SK-N-SH (cell line): ENCODE data around the gene ASIC4. TPM values are rescaled to one million over a fixed set of nuclear protein-coding genes. Genes with fewer than 3 reads are reported as not detected.

Experiments
- CTCF ChIA-PET: fragments of 300-600, 350-600 bp; formaldehyde crosslinking; extraction: SDS; loops from one replicate; lab custom pipeline; 2021; lab: Yijun Ruan, JAX
- POLR2A ChIA-PET: fragments of 350-600 bp; sonication (Branson Sonifier 250); formaldehyde crosslinking; extraction: SDS; loops from one replicate; lab custom pipeline; 2020; ENCODE audit warnings: antibody characterized with exemption, inconsistent platforms; lab: Yijun Ruan, JAX
- DNase-seq: peaks from one replicate; pipeline ENCODE4 v3.0.0; 2012
- H2AFZ ChIP-seq: fragments of 200-600 bp; sonication (generic); 2 replicates; pipeline ENCODE4 v1.8.1; 2016; ENCODE audit warnings: antibody characterized with exemption, mild to moderate bottlenecking, low read depth
- H3F3A ChIP-seq: fragments of 200-600 bp; sonication (generic); replicated peaks from 2 replicates; pipeline ENCODE3; 2016; ENCODE audit warnings: antibody characterized with exemption, mild to moderate bottlenecking; ENCODE audit not compliant: insufficient read depth
- H3K27ac ChIP-seq, 2 experiments: fragments of 200-500 bp in 1 of 2; fragments of 200-600 bp in 1 of 2; sonication (Bioruptor generic) in 1 of 2; sonication (generic), shearing (Covaris generic) in 1 of 2; 2 replicates each; pipeline versions ENCODE4 v1.5.1 to v1.6.1; 2014 to 2016; ENCODE audit warnings: low read depth in 2 of 2, inconsistent platforms in 1 of 2, low read length in 1 of 2, mild to moderate bottlenecking in 1 of 2, mixed read lengths in 1 of 2
- H3K27me3 ChIP-seq: fragments of 200-600 bp; sonication (generic), shearing (Covaris generic); 2 replicates; pipeline ENCODE4 v1.6.1; 2016; ENCODE audit warnings: mixed run types; ENCODE audit not compliant: insufficient read depth
- H3K36me3 ChIP-seq, 2 experiments: fragments of 200-500 bp in 1 of 2; fragments of 200-600 bp in 1 of 2; sonication (Bioruptor generic) in 1 of 2; sonication (generic) in 1 of 2; replicated peaks in 1 of 2; 2 replicates each; pipeline versions ENCODE3 to v1.5.1; 2014 to 2016; ENCODE audit warnings: low read length in 1 of 2, mild to moderate bottlenecking in 1 of 2; ENCODE audit not compliant: insufficient read depth in 2 of 2, control insufficient read depth in 1 of 2
- H3K4me1 ChIP-seq, 2 experiments: fragments of 200-500 bp in 1 of 2; fragments of 200-600 bp in 1 of 2; sonication (Bioruptor generic) in 1 of 2; sonication (generic), shearing (Covaris generic) in 1 of 2; 2 replicates each; pipeline versions ENCODE4 v1.5.1 to v1.6.1; 2014 to 2016; ENCODE audit warnings: low read depth in 1 of 2, low read length in 1 of 2, mixed run types in 1 of 2; ENCODE audit not compliant: insufficient read depth in 2 of 2, control insufficient read depth in 1 of 2
- H3K4me2 ChIP-seq: fragments of 200-600 bp; sonication (generic), shearing (Covaris generic); 2 replicates; pipeline ENCODE4 v1.6.1; 2017; ENCODE audit warnings: mixed run types
- H3K4me3 ChIP-seq, 2 experiments: fragments of 200-500 bp in 1 of 2; fragments of 200-600 bp in 1 of 2; sonication (Bioruptor generic) in 1 of 2; sonication (generic), shearing (Covaris generic) in 1 of 2; 2 replicates each; pipeline versions ENCODE4 v1.5.1 to v1.8.1; 2014 to 2016; ENCODE audit warnings: low read depth in 2 of 2, inconsistent platforms in 1 of 2, low read length in 1 of 2, mild to moderate bottlenecking in 1 of 2, mixed read lengths in 1 of 2, moderate library complexity in 1 of 2
- H3K79me2 ChIP-seq: fragments of 200-600 bp; sonication (generic); 2 replicates; pipeline ENCODE4 v1.8.1; 2017; ENCODE audit warnings: mild to moderate bottlenecking; ENCODE audit not compliant: insufficient read depth
- H3K9ac ChIP-seq: fragments of 200-600 bp; sonication (generic); 2 replicates; pipeline ENCODE4 v1.6.1; 2017; ENCODE audit warnings: mixed run types
- H3K9me2 ChIP-seq: fragments of 200-600 bp; sonication (generic); 2 replicates; pipeline ENCODE4 v1.6.1; 2017; ENCODE audit warnings: mixed run types
- H3K9me3 ChIP-seq: fragments of 200-600 bp; sonication (generic); 2 replicates; pipeline ENCODE4 v1.6.1; 2017; ENCODE audit warnings: mixed run types, mild to moderate bottlenecking, moderate library complexity
- H4K20me1 ChIP-seq: fragments of 200-600 bp; sonication (generic); 2 replicates; pipeline ENCODE4 v1.6.1; 2017; ENCODE audit warnings: mild to moderate bottlenecking, mixed run types; ENCODE audit not compliant: insufficient read depth
- CHD2 ChIP-seq: fragments of 150-350 bp; IDR thresholded peaks from 2 replicates; pipeline ENCODE4 v1.6.1; 2018; ENCODE audit warnings: low read length; ENCODE audit not compliant: partially characterized antibody
- FOSL2 ChIP-seq: IDR thresholded peaks from 2 replicates; pipeline ENCODE4 v1.4.0; 2012; ENCODE audit warnings: low read depth, mild to moderate bottlenecking, moderate library complexity, borderline replicate concordance
- MEF2A ChIP-seq: IDR thresholded peaks from 2 replicates; pipeline ENCODE4 v1.4.0; 2012; ENCODE audit warnings: low read depth, borderline replicate concordance
- RFX5 ChIP-seq: IDR thresholded peaks from 2 replicates; pipeline ENCODE4 v1.6.1; 2012; ENCODE audit warnings: mild to moderate bottlenecking, improper control_type of control experiment, low read length
- WGBS: methylation state at CpG from one replicate; pipeline ENCODE4 v1.1.6; 2017; ENCODE audit warnings: low lambda C conversion rate; 5-methylcytosine and 5-hydroxymethylcytosine counted together
- polyA plus RNA-seq, 3 experiments: library from polyadenylated mRNA; depleted of rRNA; stranded (reverse); fragments of >200 nt; gene quantifications; 2 replicates each; pipeline ENCODE4 v1.2.3, GENCODE V29; 2012
- TF ChIP-seq, protein P1 (sequence below): fragments of 200-600 bp; sonication (generic); IDR thresholded peaks from 2 replicates; pipeline ENCODE4 v1.6.1; 2017; ENCODE audit warnings: antibody characterized with exemption, mild to moderate bottlenecking, moderate library complexity
- TF ChIP-seq, protein P2 (sequence below): fragments of 150-350 bp; IDR thresholded peaks from 2 replicates; pipeline ENCODE4 v1.6.1; 2017; ENCODE audit warnings: antibody characterized with exemption, low read length, low read depth, borderline replicate concordance
- TF ChIP-seq, protein P3 (sequence below): IDR thresholded peaks from 2 replicates; pipeline ENCODE4 v1.6.1; 2012; ENCODE audit warnings: mild to moderate bottlenecking, low read depth, low read length, moderate library complexity

ASIC4 gene
- polyA plus RNA-seq, 1 of the 3 experiments (the other 2 are of a cell fraction), result 0.05 TPM

DNA sequence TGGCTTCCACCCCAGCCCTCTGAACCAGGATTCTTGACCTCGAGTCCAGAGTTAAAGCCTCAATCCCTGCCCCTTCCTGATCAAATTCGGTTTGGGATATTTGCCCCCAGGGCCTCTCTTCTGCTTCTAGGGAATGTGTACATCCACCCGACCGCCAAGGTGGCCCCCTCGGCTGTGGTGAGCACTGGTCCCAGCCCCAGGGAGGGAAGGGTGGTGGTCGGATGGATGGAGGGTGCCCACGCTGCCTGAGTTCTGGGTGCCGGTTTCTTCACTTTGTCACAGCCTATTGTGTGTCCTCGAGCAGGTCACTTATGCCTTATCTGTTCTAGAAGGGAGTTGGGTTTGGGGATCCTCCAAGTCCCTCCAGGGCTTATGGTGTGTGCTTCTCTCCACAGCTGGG lies 8.7 kb upstream of the ASIC4 start:
- Histone ChIP-seq H3K4me2 (no peak overlapping the region), H3F3A (no peaks in the 10 kb centered on the region), H3K27me3 (no peaks in the 10 kb centered on the region), H3K9ac (no peak overlapping the region), H3K36me3 (peaks cover 12 to 23% of the 10 kb centered on the region in 2 experiments), H3K9me2 (no peaks in the 10 kb centered on the region), H3K4me3 (no peak overlapping the region), H4K20me1 (no peaks in the 10 kb centered on the region), H3K4me1 (peaks cover 3 to 92% of the 10 kb centered on the region in 2 experiments; a peak in 1 of 4 replicates), H2AFZ (no peak overlapping the region), H3K79me2 (peaks cover 3% of the 10 kb centered on the region), H3K27ac (peak overlapping the region in 1 of 2 experiments; percentile 96; a peak in 2 of 4 replicates), H3K9me3 (no peaks in the 10 kb centered on the region)
- POLR2A ChIA-PET, result interaction anchor here (2.0 to 13.5 kb wide), 3 partner anchors 7 to 21 kb away, joined by 5 to 210 read pairs (median 44); partner anchors contain the start of gene GMPPA
- CTCF ChIA-PET, result interaction anchor here (1.0 to 62.1 kb wide), 4 partner anchors 9 to 75 kb away, joined by 3 to 2824 read pairs (median 1414); partner anchors contain the start of genes ASIC4, CHPF, GMPPA and TMEM198
- TF ChIP-seq FOSL2, result no peak
- TF ChIP-seq, protein P1, sequence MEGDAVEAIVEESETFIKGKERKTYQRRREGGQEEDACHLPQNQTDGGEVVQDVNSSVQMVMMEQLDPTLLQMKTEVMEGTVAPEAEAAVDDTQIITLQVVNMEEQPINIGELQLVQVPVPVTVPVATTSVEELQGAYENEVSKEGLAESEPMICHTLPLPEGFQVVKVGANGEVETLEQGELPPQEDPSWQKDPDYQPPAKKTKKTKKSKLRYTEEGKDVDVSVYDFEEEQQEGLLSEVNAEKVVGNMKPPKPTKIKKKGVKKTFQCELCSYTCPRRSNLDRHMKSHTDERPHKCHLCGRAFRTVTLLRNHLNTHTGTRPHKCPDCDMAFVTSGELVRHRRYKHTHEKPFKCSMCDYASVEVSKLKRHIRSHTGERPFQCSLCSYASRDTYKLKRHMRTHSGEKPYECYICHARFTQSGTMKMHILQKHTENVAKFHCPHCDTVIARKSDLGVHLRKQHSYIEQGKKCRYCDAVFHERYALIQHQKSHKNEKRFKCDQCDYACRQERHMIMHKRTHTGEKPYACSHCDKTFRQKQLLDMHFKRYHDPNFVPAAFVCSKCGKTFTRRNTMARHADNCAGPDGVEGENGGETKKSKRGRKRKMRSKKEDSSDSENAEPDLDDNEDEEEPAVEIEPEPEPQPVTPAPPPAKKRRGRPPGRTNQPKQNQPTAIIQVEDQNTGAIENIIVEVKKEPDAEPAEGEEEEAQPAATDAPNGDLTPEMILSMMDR, result no peak
- no peak for TF ChIP-seq CHD2
- TF ChIP-seq, protein P2, sequence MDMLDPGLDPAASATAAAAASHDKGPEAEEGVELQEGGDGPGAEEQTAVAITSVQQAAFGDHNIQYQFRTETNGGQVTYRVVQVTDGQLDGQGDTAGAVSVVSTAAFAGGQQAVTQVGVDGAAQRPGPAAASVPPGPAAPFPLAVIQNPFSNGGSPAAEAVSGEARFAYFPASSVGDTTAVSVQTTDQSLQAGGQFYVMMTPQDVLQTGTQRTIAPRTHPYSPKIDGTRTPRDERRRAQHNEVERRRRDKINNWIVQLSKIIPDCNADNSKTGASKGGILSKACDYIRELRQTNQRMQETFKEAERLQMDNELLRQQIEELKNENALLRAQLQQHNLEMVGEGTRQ, result no peak
- TF ChIP-seq MEF2A, result no peak
- TF ChIP-seq RFX5, result no peak
- TF ChIP-seq, protein P3, sequence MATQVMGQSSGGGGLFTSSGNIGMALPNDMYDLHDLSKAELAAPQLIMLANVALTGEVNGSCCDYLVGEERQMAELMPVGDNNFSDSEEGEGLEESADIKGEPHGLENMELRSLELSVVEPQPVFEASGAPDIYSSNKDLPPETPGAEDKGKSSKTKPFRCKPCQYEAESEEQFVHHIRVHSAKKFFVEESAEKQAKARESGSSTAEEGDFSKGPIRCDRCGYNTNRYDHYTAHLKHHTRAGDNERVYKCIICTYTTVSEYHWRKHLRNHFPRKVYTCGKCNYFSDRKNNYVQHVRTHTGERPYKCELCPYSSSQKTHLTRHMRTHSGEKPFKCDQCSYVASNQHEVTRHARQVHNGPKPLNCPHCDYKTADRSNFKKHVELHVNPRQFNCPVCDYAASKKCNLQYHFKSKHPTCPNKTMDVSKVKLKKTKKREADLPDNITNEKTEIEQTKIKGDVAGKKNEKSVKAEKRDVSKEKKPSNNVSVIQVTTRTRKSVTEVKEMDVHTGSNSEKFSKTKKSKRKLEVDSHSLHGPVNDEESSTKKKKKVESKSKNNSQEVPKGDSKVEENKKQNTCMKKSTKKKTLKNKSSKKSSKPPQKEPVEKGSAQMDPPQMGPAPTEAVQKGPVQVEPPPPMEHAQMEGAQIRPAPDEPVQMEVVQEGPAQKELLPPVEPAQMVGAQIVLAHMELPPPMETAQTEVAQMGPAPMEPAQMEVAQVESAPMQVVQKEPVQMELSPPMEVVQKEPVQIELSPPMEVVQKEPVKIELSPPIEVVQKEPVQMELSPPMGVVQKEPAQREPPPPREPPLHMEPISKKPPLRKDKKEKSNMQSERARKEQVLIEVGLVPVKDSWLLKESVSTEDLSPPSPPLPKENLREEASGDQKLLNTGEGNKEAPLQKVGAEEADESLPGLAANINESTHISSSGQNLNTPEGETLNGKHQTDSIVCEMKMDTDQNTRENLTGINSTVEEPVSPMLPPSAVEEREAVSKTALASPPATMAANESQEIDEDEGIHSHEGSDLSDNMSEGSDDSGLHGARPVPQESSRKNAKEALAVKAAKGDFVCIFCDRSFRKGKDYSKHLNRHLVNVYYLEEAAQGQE, result no peak
- no peak for DNase-seq
- 91% methylated on average over 8 of the region's 9 CpGs for WGBS
